Mesendoderm (in vitro differentiated cells): ENCODE measurements around the gene ZNF750.
"Not testable (repeated sequence)": the region's sequence is repeated elsewhere in the genome, so short reads cannot be mapped to it uniquely, and the experiment has no call there.

Experiments used
- DNase-seq: peaks from one replicate; pipeline ENCODE4 v3.0.0; 2013
- H2AK5ac ChIP-seq: 2 replicates; pipeline ENCODE4 v1.6.1; 2013; ENCODE audit warnings: low read length, inconsistent platforms
- H2BK120ac ChIP-seq: 2 replicates; pipeline ENCODE4 v1.6.1; 2013; ENCODE audit warnings: low read depth, mild to moderate bottlenecking, low read length, moderate library complexity, mixed read lengths
- H2BK15ac ChIP-seq: replicated peaks from 2 replicates; pipeline ENCODE4 v1.6.1; 2013; ENCODE audit warnings: low read depth, mild to moderate bottlenecking, moderate library complexity
- H2BK5ac ChIP-seq: 2 replicates; pipeline ENCODE4 v1.6.1; 2013; ENCODE audit warnings: low read length, inconsistent platforms
- H3K18ac ChIP-seq: 2 replicates; pipeline ENCODE4 v1.6.1; 2013; ENCODE audit warnings: mild to moderate bottlenecking, low read length, mixed read lengths
- H3K23ac ChIP-seq: one replicate; pipeline ENCODE4 v1.6.1; 2013; ENCODE audit warnings: low read length
- H3K27ac ChIP-seq: 2 replicates; pipeline ENCODE4 v1.5.1; 2013; ENCODE audit warnings: low read depth, mild to moderate bottlenecking, inconsistent platforms, low read length, moderate library complexity
- H3K27me3 ChIP-seq: 2 replicates; pipeline ENCODE4 v1.6.1; 2013; ENCODE audit warnings: low read length, control low read depth, mild to moderate bottlenecking, inconsistent platforms; ENCODE audit not compliant: insufficient read depth, poor library complexity
- H3K36me3 ChIP-seq: 2 replicates; pipeline ENCODE4 v1.6.1; 2013; ENCODE audit warnings: low read length, inconsistent platforms; ENCODE audit not compliant: control insufficient read depth, insufficient read depth
- H3K4ac ChIP-seq: one replicate; pipeline ENCODE4 v1.6.1; 2013; ENCODE audit warnings: low read depth, mild to moderate bottlenecking, low read length, moderate library complexity
- H3K4me1 ChIP-seq: 2 replicates; pipeline ENCODE4 v1.6.1; 2013; ENCODE audit warnings: low read depth, low read length, inconsistent platforms; ENCODE audit not compliant: control insufficient read depth
- H3K4me2 ChIP-seq: 2 replicates; pipeline ENCODE4 v1.6.1; 2013; ENCODE audit warnings: low read length
- H3K4me3 ChIP-seq: 2 replicates; pipeline ENCODE4 v1.5.1; 2013; ENCODE audit warnings: mild to moderate bottlenecking, low read length
- H3K56ac ChIP-seq: one replicate; pipeline ENCODE4 v1.6.1; 2013; ENCODE audit warnings: low read length
- H3K79me1 ChIP-seq: 2 replicates; pipeline ENCODE4 v1.6.1; 2013; ENCODE audit warnings: low read length, inconsistent platforms
- H3K79me2 ChIP-seq: 2 replicates; pipeline ENCODE4 v1.6.1; 2013; ENCODE audit warnings: mild to moderate bottlenecking, low read length; ENCODE audit not compliant: control insufficient read depth, insufficient read depth
- H3K9ac ChIP-seq: 2 replicates; pipeline ENCODE4 v1.6.1; 2013; ENCODE audit warnings: low read length, inconsistent platforms
- H4K5ac ChIP-seq: one replicate; pipeline ENCODE4 v1.6.1; 2013; ENCODE audit warnings: low read length
- H4K8ac ChIP-seq: one replicate; pipeline ENCODE4 v1.6.1; 2013; ENCODE audit warnings: low read depth, mild to moderate bottlenecking, control low read depth, low read length, moderate library complexity
- WGBS: extraction: QIAGEN DNeasy Blood & Tissue Kit; methylation state at CpG from one replicate; pipeline ENCODE4 v1.1.7; 2013; ENCODE audit warnings: low lambda C conversion rate, missing lambda C conversion rate; ENCODE audit not compliant: insufficient coverage; ENCODE audit errors: extremely low coverage; 5-methylcytosine and 5-hydroxymethylcytosine counted together

Gene ZNF750

DNA sequence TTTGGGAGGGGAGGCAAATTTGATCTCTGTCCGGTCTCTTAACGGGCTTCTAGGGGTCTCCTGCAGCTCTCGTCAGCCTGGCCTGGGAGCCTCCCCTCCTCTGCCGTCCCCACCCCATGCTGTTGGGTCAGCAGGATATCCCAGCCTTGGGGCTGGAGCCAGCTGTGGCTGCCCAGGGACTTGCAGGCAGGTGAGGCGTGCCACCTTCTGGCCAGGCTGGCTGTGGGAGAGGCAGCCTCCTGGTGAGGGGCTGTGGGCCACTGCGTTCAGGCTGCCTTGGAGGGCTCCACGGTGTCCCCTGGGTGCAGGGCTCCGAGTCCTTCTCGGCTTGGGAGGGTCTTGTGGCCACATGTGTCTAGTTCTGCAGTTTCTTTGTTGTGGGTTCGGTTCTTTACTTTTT is 53.4 kb downstream of the ZNF750 start:
- Histone ChIP-seq H3K56ac (no peak overlapping the region), H3K27me3 (no peaks in the 10 kb centered on the region), H3K4me3 (no peak overlapping the region), H3K4me1 (no peaks in the 10 kb centered on the region), H3K9ac (no peak overlapping the region), H4K5ac (no peak overlapping the region), H2BK5ac (no peak overlapping the region), H3K79me1 (peaks cover 5% of the 10 kb centered on the region), H3K79me2 (no peaks in the 10 kb centered on the region), H2BK15ac (no peak overlapping the region), H3K23ac (no peak overlapping the region), H3K18ac (no peak overlapping the region), H3K4me2 (no peak overlapping the region), H3K36me3 (peaks cover 7% of the 10 kb centered on the region), H3K27ac (no peak overlapping the region), H4K8ac (no peak overlapping the region), H2AK5ac (no peak overlapping the region), H3K4ac (no peak overlapping the region), H2BK120ac (no peak overlapping the region)
- no CpG with 5 or more reads among the region's 10 CpGs for WGBS
- no peak for DNase-seq

DNA sequence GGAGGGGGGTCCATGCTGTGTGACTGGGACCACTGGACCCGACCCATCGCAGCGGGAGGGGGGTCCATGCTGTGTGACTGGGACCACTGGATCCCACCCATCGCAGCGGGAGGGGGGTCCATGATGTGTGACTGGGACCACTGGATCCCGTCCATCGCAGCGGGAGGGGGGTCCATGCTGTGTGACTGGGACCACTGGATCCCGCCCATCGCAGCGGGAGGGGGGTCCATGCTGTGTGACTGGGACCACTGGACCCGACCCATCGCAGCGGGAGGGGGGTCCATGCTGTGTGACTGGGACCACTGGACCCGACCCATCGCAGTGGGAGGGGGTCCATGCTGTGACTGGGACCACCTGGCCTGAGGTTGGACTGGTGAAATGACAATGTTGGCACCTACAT is 54.2 kb downstream of the ZNF750 start:
- H3K36me3 ChIP-seq, H3K79me1 ChIP-seq, H2BK5ac ChIP-seq, H3K4ac ChIP-seq, H2AK5ac ChIP-seq, H3K27me3 ChIP-seq, H3K4me3 ChIP-seq, H3K9ac ChIP-seq, H4K5ac ChIP-seq, H3K56ac ChIP-seq, H2BK120ac ChIP-seq, H3K79me2 ChIP-seq, H2BK15ac ChIP-seq, H3K4me2 ChIP-seq, DNase-seq, H4K8ac ChIP-seq, H3K23ac ChIP-seq, H3K18ac ChIP-seq, H3K27ac ChIP-seq, H3K4me1 ChIP-seq: not testable (repeated sequence)
- WGBS = no CpG with 5 or more reads among the region's 16 CpGs

DNA sequence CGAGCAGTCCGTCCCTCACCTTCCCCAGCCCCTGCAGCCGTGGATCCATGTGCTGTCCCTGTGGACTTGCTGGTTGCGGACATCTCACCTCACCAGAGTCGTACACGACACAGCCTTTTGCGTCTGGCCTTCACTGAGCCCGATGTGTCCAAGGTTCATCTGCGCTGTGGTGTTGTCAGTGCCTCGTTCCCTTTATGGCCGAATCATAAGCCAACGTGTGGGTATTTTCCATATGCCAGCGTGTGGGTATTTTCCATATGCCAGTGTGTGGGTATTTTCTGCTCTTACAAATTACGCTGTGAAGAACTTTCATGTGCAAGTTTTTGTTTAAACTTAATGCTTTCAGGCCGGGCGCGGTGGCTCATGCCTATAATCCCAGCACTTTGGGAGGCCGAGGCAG is 56.3 kb downstream of the ZNF750 start:
- Histone ChIP-seq H3K79me2 (no peaks in the 10 kb centered on the region), H3K18ac (no peak overlapping the region), H3K36me3 (peaks cover 7% of the 10 kb centered on the region)

DNA sequence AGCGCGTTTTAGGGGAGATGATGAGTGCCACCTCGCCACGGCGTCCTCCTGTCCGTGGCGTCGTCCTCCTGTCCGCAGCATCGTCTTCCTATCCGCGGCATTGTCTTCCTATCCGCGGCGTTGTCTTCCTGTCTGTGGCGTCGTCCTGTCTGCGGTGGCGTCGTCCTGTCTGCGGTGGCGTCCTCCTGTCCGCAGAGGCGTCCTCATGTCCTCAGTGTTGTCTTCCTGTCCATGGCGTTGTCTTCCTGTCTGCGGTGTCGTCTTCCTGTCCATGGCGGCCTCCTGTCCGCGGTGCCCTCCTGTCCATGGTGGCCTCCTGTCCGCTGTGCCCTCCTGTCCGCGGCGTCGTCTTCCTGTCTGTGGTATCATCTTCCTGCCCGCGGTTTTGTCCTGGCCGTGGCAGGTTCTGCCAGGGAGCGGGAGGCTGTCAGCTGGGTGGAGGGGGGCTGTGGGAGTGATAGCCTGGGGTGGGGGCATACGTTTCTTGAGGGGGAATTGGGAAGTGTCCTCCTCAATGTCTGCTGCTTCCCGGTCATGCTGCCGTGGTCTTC is 57.1 kb downstream of the ZNF750 start:
- no peak overlapping the region for H3K27ac ChIP-seq
- no peak overlapping the region for H3K9ac ChIP-seq
- no peak overlapping the region for H3K4me2 ChIP-seq
- no peak overlapping the region for H3K23ac ChIP-seq
- H3K4me3 ChIP-seq = no peak overlapping the region
- H3K4ac ChIP-seq = no peak overlapping the region
- no peak overlapping the region for H4K5ac ChIP-seq
- H3K18ac ChIP-seq = no peak overlapping the region
- H2BK15ac ChIP-seq = no peak overlapping the region
- no peaks in the 10 kb centered on the region for H3K79me2 ChIP-seq
- no peak overlapping the region for H2BK120ac ChIP-seq
- H2BK5ac ChIP-seq = no peak overlapping the region
- WGBS = no CpG with 5 or more reads among the region's 42 CpGs
- no peak overlapping the region for H3K56ac ChIP-seq
- H2AK5ac ChIP-seq = no peak overlapping the region
- no peaks in the 10 kb centered on the region for H3K27me3 ChIP-seq
- H4K8ac ChIP-seq = no peak overlapping the region
- H3K36me3 ChIP-seq = peaks cover 7% of the 10 kb centered on the region
- no peak for DNase-seq
- H3K79me1 ChIP-seq = peaks cover 2% of the 10 kb centered on the region
- no peaks in the 10 kb centered on the region for H3K4me1 ChIP-seq

More for the DNA sequence above, 56.3 kb downstream of the ZNF750 start:
- no CpG with 5 or more reads among the region's 18 CpGs for WGBS
- no peak overlapping the region for H3K27ac ChIP-seq
- H3K56ac ChIP-seq = no peak overlapping the region
- no peak overlapping the region for H2BK5ac ChIP-seq
- H4K8ac ChIP-seq = no peak overlapping the region
- no peak overlapping the region for H2BK15ac ChIP-seq
- no peak overlapping the region for H3K4me3 ChIP-seq
- H3K4me1 ChIP-seq = no peaks in the 10 kb centered on the region
- H3K79me1 ChIP-seq = peaks cover 2% of the 10 kb centered on the region
- no peak overlapping the region for H2AK5ac ChIP-seq
- no peak overlapping the region for H3K23ac ChIP-seq
- H3K27me3 ChIP-seq = no peaks in the 10 kb centered on the region
- H3K4ac ChIP-seq = no peak overlapping the region
- no peak overlapping the region for H3K9ac ChIP-seq
- H4K5ac ChIP-seq = no peak overlapping the region
- no peak overlapping the region for H2BK120ac ChIP-seq
- no peak overlapping the region for H3K4me2 ChIP-seq
- DNase-seq = no peak

DNA sequence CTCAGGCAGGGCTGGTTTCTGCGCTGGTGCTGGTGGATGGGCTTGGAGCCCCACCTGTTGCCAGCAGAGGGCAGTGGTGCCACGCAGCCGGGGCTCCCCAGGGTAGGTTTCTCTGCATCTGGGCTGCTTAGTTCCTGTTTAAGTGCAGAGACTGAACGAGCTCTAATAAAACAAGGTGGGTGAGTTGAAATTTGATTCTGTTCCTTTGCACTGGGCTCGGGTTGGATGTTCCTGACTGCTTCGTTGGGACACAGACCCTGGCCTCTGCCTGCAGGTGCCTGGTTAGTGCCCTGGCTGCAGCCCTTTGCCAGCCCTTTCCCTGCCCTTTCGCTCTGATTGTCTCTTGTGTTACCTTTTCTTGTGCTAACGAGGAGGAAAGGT is 57.9 kb downstream of the ZNF750 start:
- Histone ChIP-seq H3K23ac (no peak overlapping the region), H4K8ac (no peak overlapping the region), H3K79me2 (no peaks in the 10 kb centered on the region), H2BK5ac (no peak overlapping the region), H3K9ac (no peak overlapping the region), H4K5ac (no peak overlapping the region), H2AK5ac (no peak overlapping the region), H3K4me1 (no peaks in the 10 kb centered on the region), H3K36me3 (peaks cover 5% of the 10 kb centered on the region), H3K4me2 (no peak overlapping the region), H3K56ac (no peak overlapping the region), H3K4me3 (no peak overlapping the region), H3K18ac (no peak overlapping the region), H3K4ac (no peak overlapping the region), H3K79me1 (peaks cover 2% of the 10 kb centered on the region), H2BK120ac (no peak overlapping the region), H3K27me3 (no peaks in the 10 kb centered on the region), H2BK15ac (no peak overlapping the region), H3K27ac (no peak overlapping the region)
- WGBS = no CpG with 5 or more reads among the region's 8 CpGs
- peak; percentile 68 for DNase-seq
